HCT116 (cell line): ENCODE results near the gene CCDC88C. TPM values are rescaled to one million over a fixed set of nuclear protein-coding genes. Genes with fewer than 3 reads are reported as not detected.

ENCODE experiments used
- ATAC-seq: fragments of 200-7000 bp; cut with Tn5 transposase; 2 replicates; pipeline ENCODE4 v1.9.1; 2020; ENCODE audit warnings: mild to moderate bottlenecking, moderate library complexity
- BruUV-seq: library from RNA; stranded (reverse); fragments of 400-500 nt; replicated peaks from 2 replicates; lab custom pipeline; 2021; lab: Mats Ljungman, UMichigan
- CTCF ChIA-PET: fragments of 300-600 bp; sonication (Branson Sonifier 250); formaldehyde crosslinking; loops from one replicate; lab custom pipeline; 2021; ENCODE audit warnings: antibody characterized with exemption; lab: Charles Lee
- POLR2A ChIA-PET: fragments of 300-600, 350-600 bp; sonication (Branson Sonifier 250); formaldehyde crosslinking; loops from one replicate; lab custom pipeline; 2021; ENCODE audit warnings: antibody characterized with exemption; lab: Charles Lee
- RAD21 ChIA-PET, 2 experiments: fragments of 300-600 bp; sonication (Branson Sonifier 250); formaldehyde crosslinking; loops; one replicate each; lab custom pipeline; 2023; ENCODE audit warnings: low total read pairs in 2 of 2; ENCODE audit not compliant: uncharacterized antibody in 2 of 2, unreplicated experiment in 2 of 2, low non-redundant PET in 1 of 2; lab: Charles Lee
- DNase-seq: peaks from one replicate; pipeline ENCODE4 v3.0.0-alpha.2; 2010; ENCODE audit warnings: low read depth, low spot score
- H2AFZ ChIP-seq: fragments of 200-600 bp; shearing (Covaris generic), sonication (generic); 2 replicates; pipeline ENCODE4 v1.6.1; 2017; ENCODE audit warnings: low read depth, mixed run types, mixed read lengths, antibody characterized with exemption, low read length; ENCODE audit not compliant: poor library complexity, severe bottlenecking
- H3K27ac ChIP-seq: 2 replicates; pipeline ENCODE4 v1.5.1; 2012; ENCODE audit warnings: low read depth, low read length
- H3K27me3 ChIP-seq: fragments of 200-600 bp; sonication (generic); 2 replicates; pipeline ENCODE4 v1.6.1; 2016; ENCODE audit warnings: mixed run types, low read length, mixed read lengths; ENCODE audit not compliant: insufficient read depth
- H3K36me3 ChIP-seq, 2 experiments: fragments of 200-500 bp in 1 of 2; fragments of 200-600 bp in 1 of 2; sonication (Bioruptor generic) in 1 of 2; sonication (generic) in 1 of 2; 2 replicates each; pipeline versions ENCODE4 v1.5.1 to v1.6.1; 2014 to 2016; ENCODE audit warnings: low read length in 2 of 2, inconsistent platforms in 1 of 2, mixed read lengths in 1 of 2, mixed run types in 1 of 2; ENCODE audit not compliant: insufficient read depth in 2 of 2, control insufficient read depth in 1 of 2
- H3K4me1 ChIP-seq, 2 experiments: fragments of 200-600 bp in 1 of 2; sonication (generic) in 1 of 2; 2 replicates each; pipeline versions ENCODE4 v1.5.1 to v1.6.1; 2012 to 2017; ENCODE audit warnings: low read length in 2 of 2, inconsistent platforms in 1 of 2, mild to moderate bottlenecking in 1 of 2, mixed read lengths in 1 of 2, mixed run types in 1 of 2, moderate library complexity in 1 of 2; ENCODE audit not compliant: insufficient read depth in 2 of 2, control insufficient read depth in 1 of 2
- H3K4me2 ChIP-seq: fragments of 200-600 bp; sonication (generic); 2 replicates; pipeline ENCODE4 v1.6.1; 2017; ENCODE audit warnings: mixed run types, low read length, mixed read lengths
- H3K4me3 ChIP-seq, 2 experiments: fragments of 200-600 bp in 1 of 2; sonication (generic) in 1 of 2; replicated peaks in 1 of 2; 2 replicates each; pipeline ENCODE4 v1.5.1; 2011 to 2016; ENCODE audit warnings: low read length in 2 of 2, control low read depth in 1 of 2, low read depth in 1 of 2, mild to moderate bottlenecking in 1 of 2, mixed read lengths in 1 of 2, mixed run types in 1 of 2
- H3K79me2 ChIP-seq: fragments of 200-600 bp; sonication (generic); 2 replicates; pipeline ENCODE4 v1.6.1; 2017; ENCODE audit warnings: mild to moderate bottlenecking, mixed run types, low read length, moderate library complexity, mixed read lengths; ENCODE audit not compliant: insufficient read depth
- H3K9ac ChIP-seq: fragments of 200-600 bp; sonication (generic); 2 replicates; pipeline ENCODE4 v1.6.1; 2016; ENCODE audit warnings: low read length, mixed read lengths
- H3K9me2 ChIP-seq: fragments of 200-600 bp; sonication (generic), shearing (Covaris generic); 2 replicates; pipeline ENCODE4 v1.6.1; 2017; ENCODE audit warnings: mixed run types, mild to moderate bottlenecking, moderate library complexity; ENCODE audit not compliant: insufficient read depth
- H3K9me3 ChIP-seq, 2 experiments: fragments of 200-500 bp in 1 of 2; fragments of 200-600 bp in 1 of 2; sonication (Bioruptor generic) in 1 of 2; sonication (generic) in 1 of 2; 2 replicates each; pipeline ENCODE4 v1.6.1; 2014 to 2017; ENCODE audit warnings: low read length in 2 of 2, mixed read lengths in 2 of 2, inconsistent platforms in 1 of 2, low read depth in 1 of 2, mild to moderate bottlenecking in 1 of 2, mixed run types in 1 of 2, moderate library complexity in 1 of 2; ENCODE audit not compliant: control insufficient read depth in 1 of 2, insufficient read depth in 1 of 2
- H4K20me1 ChIP-seq: fragments of 200-600 bp; sonication (generic), shearing (Covaris generic); 2 replicates; pipeline ENCODE4 v1.6.1; 2017; ENCODE audit warnings: mixed run types, mild to moderate bottlenecking, moderate library complexity; ENCODE audit not compliant: insufficient read depth
- EZH2 ChIP-seq: fragments of 200-600 bp; sonication (generic); IDR thresholded peaks from 2 replicates; pipeline ENCODE4 v1.6.1; 2017; ENCODE audit warnings: antibody characterized with exemption, mixed run types
- FOSL1 ChIP-seq: IDR thresholded peaks from 2 replicates; pipeline ENCODE4 v1.6.1; 2012; ENCODE audit warnings: low read depth
- JUND ChIP-seq: IDR thresholded peaks from 2 replicates; pipeline ENCODE4 v1.6.1; 2012
- MAX ChIP-seq: IDR thresholded peaks from 2 replicates; pipeline ENCODE4 v1.6.1; 2012
- YY1 ChIP-seq: IDR thresholded peaks from 2 replicates; pipeline ENCODE4 v1.6.1; 2011; ENCODE audit warnings: low read length, low read depth, moderate library complexity, mild to moderate bottlenecking; ENCODE audit not compliant: insufficient replicate concordance; ENCODE audit errors: extremely low read depth
- ZBTB33 ChIP-seq: IDR thresholded peaks from 2 replicates; pipeline ENCODE4 v1.6.1; 2011; ENCODE audit warnings: mild to moderate bottlenecking, low read length, moderate library complexity; ENCODE audit not compliant: insufficient replicate concordance; ENCODE audit errors: extremely low read depth
- intact Hi-C: fragments of 100-400 bp; cut with micrococcal nuclease; formaldehyde crosslinking; loops from 2 replicates; pipeline ENCODE4 v1.10.0; 2022
- total RNA-seq: library from RNA; stranded (reverse); gene quantifications from one replicate; pipeline ENCODE4 v1.2.1, GENCODE V29; 2021; ENCODE audit not compliant: unreplicated experiment
- TF ChIP-seq, protein P1 (sequence below): IDR thresholded peaks from 2 replicates; pipeline ENCODE4 v1.6.1; 2012

Gene CCDC88C
- total RNA-seq, 1 experiment from 2014 or later, result 20.8 TPM

- DNase-seq (no peak), ATAC-seq (no peak)
- ChIA-PET POLR2A (no interaction called here), RAD21 (no interaction called here), CTCF (no interaction called here)
- Histone ChIP-seq H4K20me1 (no peaks in the 10 kb centered on the region), H3K4me3 (no peak overlapping the region), H3K9me2 (no peaks in the 10 kb centered on the region), H2AFZ (no peak overlapping the region), H3K36me3 (no peaks in the 10 kb centered on the region), H3K9ac (no peak overlapping the region), H3K27me3 (no peaks in the 10 kb centered on the region), H3K79me2 (no peaks in the 10 kb centered on the region), H3K4me1 (peaks cover 5 to 11% of the 10 kb centered on the region in 2 experiments; a peak in 2 of 4 replicates), H3K9me3 (no peaks in the 10 kb centered on the region), H3K4me2 (no peak overlapping the region), H3K27ac (no peak overlapping the region)
- intact Hi-C loops, result no loop called here
- TF ChIP-seq JUND (no peak), EZH2 (no peak), MAX (no peak), FOSL1 (no peak), YY1 (no peak), ZBTB33 (no peak)
- TF ChIP-seq, protein P1, sequence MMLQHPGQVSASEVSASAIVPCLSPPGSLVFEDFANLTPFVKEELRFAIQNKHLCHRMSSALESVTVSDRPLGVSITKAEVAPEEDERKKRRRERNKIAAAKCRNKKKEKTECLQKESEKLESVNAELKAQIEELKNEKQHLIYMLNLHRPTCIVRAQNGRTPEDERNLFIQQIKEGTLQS, result no peak
- no TSS peak for BruUV-seq
Measured at GRCh38 chr14:91250912-91251311, 166.7 kb downstream of the CCDC88C start.
